ENCODE data around the gene DNASE1L1. TPM values are rescaled to one million over a fixed set of nuclear protein-coding genes. Genes with fewer than 3 reads are reported as not detected.

DNASE1L1 gene
- total RNA-seq, 2 experiments from 2014 or later = 7.9 to 9.0 TPM

- intact Hi-C loops (cut with micrococcal nuclease) = no loop called here
- Mint-ChIP-seq H3K9me3 (no peaks in the 10 kb centered on the region), H3K27ac (no peak overlapping the region), H3K4me1 (ENCODE audit: low read depth) (peaks cover 9% of the 10 kb centered on the region), H3K4me3 (no peak overlapping the region), H3K27me3 (ENCODE audit: low read depth) (no peaks in the 10 kb centered on the region), H3K36me3 (ENCODE audit: low read depth) (peaks cover 6% of the 10 kb centered on the region)
- CTCF ChIA-PET = interaction anchor here (0.7 to 1.7 kb wide), 2 partner anchors 10 to 94 kb away, joined by 3 to 11 read pairs; partner anchors contain the start of gene FLNA
- DNase-seq = no peak
Measured at GRCh38 chrX:154383359-154384283, 25.4 kb downstream of the DNASE1L1 start.

GRCh38 chrX:154382483-154383069 is 26.5 kb downstream of the DNASE1L1 start:
- Mint-ChIP-seq H3K27ac (no peak overlapping the region), H3K4me3 (no peak overlapping the region), H3K36me3 (ENCODE audit: low read depth) (peaks cover 6% of the 10 kb centered on the region), H3K9me3 (no peaks in the 10 kb centered on the region), H3K4me1 (ENCODE audit: low read depth) (peaks cover 9% of the 10 kb centered on the region), H3K27me3 (ENCODE audit: low read depth) (no peaks in the 10 kb centered on the region)
- CTCF ChIA-PET = interaction anchor here (0.6 to 1.7 kb wide), 2 partner anchors 9 to 20 kb away, joined by 3 to 11 read pairs; partner anchors contain the start of gene FLNA
- intact Hi-C loops (cut with micrococcal nuclease) = no loop called here
- no peak for DNase-seq

GRCh38 chrX:154381271-154381670 is 27.8 kb downstream of the DNASE1L1 start:
- H3K4me1 Mint-ChIP-seq (ENCODE audit: low read depth) = peaks cover 14% of the 10 kb centered on the region
- no peak overlapping the region for H3K4me3 Mint-ChIP-seq
- CTCF ChIA-PET = no interaction called here
- no peaks in the 10 kb centered on the region for H3K27me3 Mint-ChIP-seq (ENCODE audit: low read depth)
- no peak overlapping the region for H3K27ac Mint-ChIP-seq
- peaks cover 6% of the 10 kb centered on the region for H3K36me3 Mint-ChIP-seq (ENCODE audit: low read depth)
- no peak for DNase-seq
- H3K9me3 Mint-ChIP-seq = no peaks in the 10 kb centered on the region
- intact Hi-C loops (cut with micrococcal nuclease) = no loop called here

GRCh38 chrX:154380787-154381186 is 28.3 kb downstream of the DNASE1L1 start:
- Mint-ChIP-seq H3K36me3 (ENCODE audit: low read depth) (peaks cover 6% of the 10 kb centered on the region), H3K27ac (peak overlapping the region; percentile 56), H3K27me3 (ENCODE audit: low read depth) (no peaks in the 10 kb centered on the region), H3K9me3 (no peaks in the 10 kb centered on the region), H3K4me1 (ENCODE audit: low read depth) (peaks cover 14% of the 10 kb centered on the region), H3K4me3 (peak overlapping the region; percentile 80)
- intact Hi-C loops (cut with micrococcal nuclease) = no loop called here
- no peak for DNase-seq
- CTCF ChIA-PET = no interaction called here

- H3K27ac Mint-ChIP-seq = peak overlapping the region; percentile 86
- no peak for DNase-seq
- peak overlapping the region; percentile 80 for H3K4me3 Mint-ChIP-seq
- CTCF ChIA-PET = no interaction called here
- intact Hi-C loops (cut with micrococcal nuclease) = no loop called here
- no peaks in the 10 kb centered on the region for H3K9me3 Mint-ChIP-seq
- H3K27me3 Mint-ChIP-seq (ENCODE audit: low read depth) = no peaks in the 10 kb centered on the region
- peaks cover 14% of the 10 kb centered on the region for H3K4me1 Mint-ChIP-seq (ENCODE audit: low read depth)
- H3K36me3 Mint-ChIP-seq (ENCODE audit: low read depth) = peaks cover 6% of the 10 kb centered on the region
Measured at GRCh38 chrX:154380153-154380552, 28.9 kb downstream of the DNASE1L1 start.

- Mint-ChIP-seq H3K9me3 (no peaks in the 10 kb centered on the region), H3K27me3 (ENCODE audit: low read depth) (no peaks in the 10 kb centered on the region), H3K4me1 (ENCODE audit: low read depth) (peaks cover 14% of the 10 kb centered on the region), H3K36me3 (ENCODE audit: low read depth) (peaks cover 6% of the 10 kb centered on the region), H3K4me3 (peak overlapping the region; percentile 80), H3K27ac (peak overlapping the region; percentile 86)
- intact Hi-C loops (cut with micrococcal nuclease) = loop anchor here (5.0 kb wide), 1 partner anchor 138 kb away; the partner anchor contains the start of gene FAM3A
- DNase-seq = no peak
- CTCF ChIA-PET = no interaction called here
Measured at GRCh38 chrX:154379569-154379951, 29.5 kb downstream of the DNASE1L1 start.

GRCh38 chrX:154378799-154379568 is 30.1 kb downstream of the DNASE1L1 start, which contains the start of gene EMD:
TSS of gene EMD (plus strand) at chrX:154379295. CDS start at chrX:154379485, 190 bp downstream.
- Mint-ChIP-seq H3K9me3 (no peaks in the 10 kb centered on the region), H3K4me3 (peak within 1 kb of the TSS; percentile 80), H3K27ac (peak within 1 kb of the TSS; percentile 86), H3K27me3 (ENCODE audit: low read depth) (no peaks in the 10 kb centered on the region), H3K4me1 (ENCODE audit: low read depth) (peaks cover 14% of the 10 kb centered on the region), H3K36me3 (ENCODE audit: low read depth) (peaks cover 6% of the 10 kb centered on the region)
- peak; percentile 97 for DNase-seq
- intact Hi-C loops (cut with micrococcal nuclease) = loop anchor here (5.0 kb wide), 1 partner anchor 138 kb away; the partner anchor contains the start of gene FAM3A
- CTCF ChIA-PET = no interaction called here

- peak overlapping the region; percentile 80 for H3K4me3 Mint-ChIP-seq
- H3K36me3 Mint-ChIP-seq (ENCODE audit: low read depth) = peaks cover 6% of the 10 kb centered on the region
- intact Hi-C loops (cut with micrococcal nuclease) = loop anchor here (5.0 kb wide), 1 partner anchor 139 kb away; the partner anchor contains the start of gene FAM3A
- peak; percentile 23 for DNase-seq
- H3K27me3 Mint-ChIP-seq (ENCODE audit: low read depth) = no peaks in the 10 kb centered on the region
- CTCF ChIA-PET = no interaction called here
- no peaks in the 10 kb centered on the region for H3K9me3 Mint-ChIP-seq
- H3K4me1 Mint-ChIP-seq (ENCODE audit: low read depth) = peaks cover 18% of the 10 kb centered on the region
- peak overlapping the region; percentile 86 for H3K27ac Mint-ChIP-seq
Measured at GRCh38 chrX:154378059-154378798, 30.8 kb downstream of the DNASE1L1 start.

- CTCF ChIA-PET = no interaction called here
- intact Hi-C loops (cut with micrococcal nuclease) = loop anchor here (5.0 kb wide), 1 partner anchor 141 kb away; the partner anchor contains the start of gene FAM3A
- Mint-ChIP-seq H3K9me3 (no peaks in the 10 kb centered on the region), H3K27ac (no peak overlapping the region), H3K4me3 (no peak overlapping the region), H3K36me3 (ENCODE audit: low read depth) (peaks cover 6% of the 10 kb centered on the region), H3K27me3 (ENCODE audit: low read depth) (no peaks in the 10 kb centered on the region), H3K4me1 (ENCODE audit: low read depth) (peaks cover 29% of the 10 kb centered on the region)
- DNase-seq = no peak
Measured at GRCh38 chrX:154376774-154377173, 32.3 kb downstream of the DNASE1L1 start.

- CTCF ChIA-PET = interaction anchor here (1.1 to 1.3 kb wide), 2 partner anchors 37 to 148 kb away, joined by 3 read pairs; no protein-coding TSS in a partner anchor
- intact Hi-C loops (cut with micrococcal nuclease) = loop anchor here (5.0 kb wide), 1 partner anchor 142 kb away; the partner anchor contains the start of gene FAM3A
- Mint-ChIP-seq H3K36me3 (ENCODE audit: low read depth) (peaks cover 3% of the 10 kb centered on the region), H3K27ac (no peak overlapping the region), H3K4me3 (peak overlapping the region; percentile 42), H3K9me3 (no peaks in the 10 kb centered on the region), H3K27me3 (ENCODE audit: low read depth) (no peaks in the 10 kb centered on the region), H3K4me1 (ENCODE audit: low read depth) (peaks cover 20% of the 10 kb centered on the region)
- DNase-seq = no peak
Measured at GRCh38 chrX:154375156-154375504, 33.9 kb downstream of the DNASE1L1 start.

Measured in activated naive CD4-positive, alpha-beta T cell treated with anti-CD3 and anti-CD28 coated beads for 36 hours (primary cell).